Measurements from ENCODE around the gene SOS1. TPM values are rescaled to one million over a fixed set of nuclear protein-coding genes. Genes with fewer than 3 reads are reported as not detected.

The SOS1 gene
- total RNA-seq, 1 donor from 2014 or later: 28.5 TPM

- H3K9ac ChIP-seq: no peak overlapping the region
- H4K20me1 ChIP-seq (ENCODE audit: low read depth): no peaks in the 10 kb centered on the region
- no peaks in the 10 kb centered on the region for H3K79me2 ChIP-seq (ENCODE audit: low read depth)
- H3K27me3 ChIP-seq: no peaks in the 10 kb centered on the region
- no peaks in the 10 kb centered on the region for H3F3A ChIP-seq (ENCODE audit: low read depth)
- no peaks in the 10 kb centered on the region for H3K4me1 Mint-ChIP-seq
- no peaks in the 10 kb centered on the region for H3K9me3 ChIP-seq (ENCODE audit: low read depth)
- H3K27me3 Mint-ChIP-seq (ENCODE audit: insufficient read depth, low read depth): no peaks in the 10 kb centered on the region
- no peaks in the 10 kb centered on the region for H3K9me3 Mint-ChIP-seq
- H3K4me2 ChIP-seq: no peak overlapping the region
- H3K27ac ChIP-seq: no peak overlapping the region
- no peaks in the 10 kb centered on the region for H3K4me1 ChIP-seq
- TF ChIP-seq EZH2 (IDR thresholded peaks at IDR 0.05) (no peak), EZH2phosphoT487 (IDR thresholded peaks at IDR 0.05) (no peak), CTCF (IDR thresholded peaks at IDR 0.05) (no peak)
- H3K36me3 ChIP-seq: peaks cover 25% of the 10 kb centered on the region
- no peak overlapping the region for H2AFZ ChIP-seq (replicated peaks)
- H3K27ac Mint-ChIP-seq: no peak overlapping the region
- H3K36me3 Mint-ChIP-seq: peaks cover 35% of the 10 kb centered on the region
- no peak for DNase-seq (ENCODE audit: low spot score)
- H3K4me3 Mint-ChIP-seq: no peak overlapping the region
- H3K4me3 ChIP-seq: no peak overlapping the region
These were observed 112.9 kb downstream of the SOS1 start for GRCh38 chr2:39007875-39008504.

DNA sequence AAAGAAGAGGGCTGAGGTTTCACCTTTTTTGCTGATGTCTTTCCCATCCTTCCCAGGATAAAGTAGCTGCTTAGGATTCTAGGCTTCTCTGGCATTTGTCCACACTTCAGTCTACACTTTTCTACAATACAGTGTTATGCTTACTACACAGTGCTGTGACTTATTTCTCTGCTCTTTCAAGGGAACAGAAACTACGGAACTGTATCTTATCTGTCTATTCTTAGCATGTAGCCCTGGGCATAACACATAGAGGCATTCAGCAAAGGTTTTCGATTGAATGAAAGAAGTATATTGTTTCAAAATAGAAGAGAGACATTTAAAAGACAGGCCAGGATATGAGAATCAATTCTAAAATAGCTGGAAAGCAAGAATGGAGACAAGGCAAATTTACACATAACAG lies 120.3 kb downstream of the SOS1 start:
- no peaks in the 10 kb centered on the region for H3K9me3 ChIP-seq (ENCODE audit: low read depth)
- no peak overlapping the region for H3K27ac ChIP-seq
- Mint-ChIP-seq H3K27ac (no peak overlapping the region), H3K27me3 (ENCODE audit: insufficient read depth, low read depth) (no peaks in the 10 kb centered on the region), H3K36me3 (peaks cover 17% of the 10 kb centered on the region), H3K9me3 (no peaks in the 10 kb centered on the region), H3K4me1 (no peaks in the 10 kb centered on the region), H3K4me3 (no peak overlapping the region)
- H3K4me2 ChIP-seq: no peak overlapping the region
- TF ChIP-seq EZH2 (IDR thresholded peaks at IDR 0.05) (no peak), CTCF (IDR thresholded peaks at IDR 0.05) (no peak), EZH2phosphoT487 (IDR thresholded peaks at IDR 0.05) (no peak)
- no peak overlapping the region for H2AFZ ChIP-seq (replicated peaks)
- peaks cover 25% of the 10 kb centered on the region for H3K36me3 ChIP-seq
- H3K4me3 ChIP-seq: no peak overlapping the region
- H3F3A ChIP-seq (ENCODE audit: low read depth): no peaks in the 10 kb centered on the region
- no peaks in the 10 kb centered on the region for H3K79me2 ChIP-seq (ENCODE audit: low read depth)
- peaks cover 9% of the 10 kb centered on the region for H3K4me1 ChIP-seq
- DNase-seq (ENCODE audit: low spot score): no peak
- H3K27me3 ChIP-seq: no peaks in the 10 kb centered on the region
- no peak overlapping the region for H3K9ac ChIP-seq
- peaks cover 8% of the 10 kb centered on the region for H4K20me1 ChIP-seq (ENCODE audit: low read depth)

DNA sequence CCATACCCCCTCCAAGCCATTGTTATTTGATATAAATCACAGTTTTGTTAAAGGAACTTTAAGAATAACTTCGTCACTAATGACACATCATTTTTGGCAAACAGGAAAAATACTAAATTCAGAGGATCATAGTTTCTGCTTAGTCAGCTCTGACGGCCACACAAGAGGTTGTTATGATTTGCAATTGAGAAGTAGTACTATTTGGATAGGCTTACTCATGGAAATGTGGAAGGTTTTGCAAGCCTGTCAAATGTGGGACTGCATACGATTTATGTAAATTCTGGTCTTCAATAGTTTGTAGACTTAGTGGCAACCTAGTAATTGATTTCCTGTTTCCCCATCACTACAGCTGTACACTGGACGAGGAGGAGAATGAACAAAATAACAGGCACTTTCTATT lies 123.1 kb downstream of the SOS1 start:
- TF ChIP-seq CTCF (IDR thresholded peaks at IDR 0.05) (no peak), EZH2phosphoT487 (IDR thresholded peaks at IDR 0.05) (no peak), EZH2 (IDR thresholded peaks at IDR 0.05) (no peak)
- no peaks in the 10 kb centered on the region for H3K27me3 ChIP-seq
- Mint-ChIP-seq H3K36me3 (peaks cover 19% of the 10 kb centered on the region), H3K4me1 (no peaks in the 10 kb centered on the region), H3K27me3 (ENCODE audit: insufficient read depth, low read depth) (no peaks in the 10 kb centered on the region), H3K9me3 (no peaks in the 10 kb centered on the region), H3K4me3 (no peak overlapping the region), H3K27ac (no peak overlapping the region)
- H3K9ac ChIP-seq: no peak overlapping the region
- H3K4me2 ChIP-seq: no peak overlapping the region
- H3K36me3 ChIP-seq: peaks cover 18% of the 10 kb centered on the region
- peaks cover 8% of the 10 kb centered on the region for H4K20me1 ChIP-seq (ENCODE audit: low read depth)
- no peak overlapping the region for H3K4me3 ChIP-seq
- peaks cover under 1% of the 10 kb centered on the region for H3F3A ChIP-seq (ENCODE audit: low read depth)
- no peak for DNase-seq (ENCODE audit: low spot score)
- peaks cover 9% of the 10 kb centered on the region for H3K4me1 ChIP-seq
- no peak overlapping the region for H2AFZ ChIP-seq (replicated peaks)
- H3K27ac ChIP-seq: no peak overlapping the region
- H3K79me2 ChIP-seq (ENCODE audit: low read depth): no peaks in the 10 kb centered on the region
- H3K9me3 ChIP-seq (ENCODE audit: low read depth): no peaks in the 10 kb centered on the region

Data from neural progenitor cell (in vitro differentiated cells).